GM13977 (cell line): ENCODE measurements around the gene PFAS.

Source experiments
- DNase-seq: peaks from one replicate; pipeline ENCODE4 v3.0.0; 2012; ENCODE audit warnings: low spot score
- CTCF ChIP-seq: IDR thresholded peaks from 2 replicates; pipeline ENCODE4 v1.5.1; 2012; ENCODE audit warnings: mild to moderate bottlenecking, control low read depth; ENCODE audit not compliant: insufficient read depth; ENCODE audit errors: extremely low read depth, missing control alignments
- in situ Hi-C: fragments of 300-500 bp; cut with MboI; formaldehyde crosslinking; loops from one replicate; pipeline ENCODE4 v1.12.0; 2022; ENCODE audit warnings: low sequenced_read_pairs, low pct_unique_long_range_greater_than_20kb, mixed read lengths, inconsistent platforms; ENCODE audit not compliant: unreplicated experiment

PFAS gene

DNA sequence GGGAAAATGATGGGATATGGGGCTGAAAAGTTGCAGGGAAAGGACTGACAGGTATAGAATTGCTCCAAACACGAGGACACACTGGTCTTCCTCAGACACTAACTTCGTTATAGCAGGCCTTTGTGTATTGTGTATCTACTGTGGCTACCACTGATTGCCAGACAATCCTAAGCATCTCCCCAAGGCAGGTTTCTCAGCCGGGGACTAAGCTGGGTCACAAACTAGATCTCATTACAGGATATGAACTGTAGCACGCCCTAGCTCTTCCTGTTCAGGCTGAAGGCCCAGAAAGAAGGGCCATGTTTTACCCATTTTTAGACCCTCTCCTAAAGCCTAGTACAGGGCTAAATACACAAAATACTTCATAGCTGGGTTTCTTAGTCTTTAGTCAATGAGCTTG is 34.3 kb downstream of the PFAS start:
- DNase-seq = no peak
- TF ChIP-seq CTCF = no peak
- in situ Hi-C loops = no loop called here

- no peak for TF ChIP-seq CTCF
- in situ Hi-C loops = no loop called here
- DNase-seq = no peak
Measured at GRCh38 chr17:8284126-8284525, 35.0 kb downstream of the PFAS start.

DNA sequence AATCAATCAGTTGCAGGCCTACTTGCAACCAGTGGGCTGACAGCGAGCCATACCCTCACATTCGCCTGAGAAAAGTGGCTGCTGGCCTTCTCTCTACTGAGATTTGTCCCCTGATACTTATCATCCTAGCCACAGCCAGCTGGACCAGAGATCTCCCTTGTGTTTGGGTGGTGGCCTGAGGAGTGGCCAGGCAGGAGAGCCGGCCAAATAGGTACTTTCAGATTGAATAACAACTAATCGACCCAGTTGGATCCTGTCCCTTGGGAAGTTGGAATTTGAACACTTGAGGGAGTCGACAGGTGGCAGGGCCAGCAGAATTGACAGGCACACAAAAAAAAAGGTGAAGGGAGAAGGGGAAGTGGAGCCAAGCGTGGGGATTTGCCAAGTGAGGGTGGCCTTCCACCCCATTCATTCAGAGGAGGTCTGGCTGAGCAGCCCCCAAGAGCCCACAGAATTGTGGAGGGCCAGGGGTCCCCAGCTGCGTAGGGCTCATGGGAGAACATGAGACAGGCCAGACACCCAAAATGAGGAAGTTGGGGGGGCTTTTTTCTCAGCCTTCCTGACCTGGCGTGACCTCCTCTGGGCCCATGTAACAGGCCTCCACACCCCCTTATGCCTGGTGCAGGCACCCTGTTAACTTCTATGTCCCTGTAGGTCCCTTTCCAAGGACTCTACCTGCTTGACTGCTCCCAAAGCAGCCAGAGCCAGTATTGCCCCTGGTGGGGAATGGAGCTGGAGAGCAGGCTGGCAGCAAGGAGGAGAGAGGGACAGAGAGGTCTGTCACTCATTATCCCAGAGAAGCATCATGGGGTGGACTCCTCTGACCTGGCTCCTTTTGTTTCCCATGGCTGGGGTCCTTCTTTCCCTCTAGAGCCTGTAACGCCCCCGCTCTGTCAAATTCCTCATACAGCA is 36.4 kb downstream of the PFAS start:
- no peak for TF ChIP-seq CTCF
- in situ Hi-C loops = no loop called here
- DNase-seq = no peak

DNA sequence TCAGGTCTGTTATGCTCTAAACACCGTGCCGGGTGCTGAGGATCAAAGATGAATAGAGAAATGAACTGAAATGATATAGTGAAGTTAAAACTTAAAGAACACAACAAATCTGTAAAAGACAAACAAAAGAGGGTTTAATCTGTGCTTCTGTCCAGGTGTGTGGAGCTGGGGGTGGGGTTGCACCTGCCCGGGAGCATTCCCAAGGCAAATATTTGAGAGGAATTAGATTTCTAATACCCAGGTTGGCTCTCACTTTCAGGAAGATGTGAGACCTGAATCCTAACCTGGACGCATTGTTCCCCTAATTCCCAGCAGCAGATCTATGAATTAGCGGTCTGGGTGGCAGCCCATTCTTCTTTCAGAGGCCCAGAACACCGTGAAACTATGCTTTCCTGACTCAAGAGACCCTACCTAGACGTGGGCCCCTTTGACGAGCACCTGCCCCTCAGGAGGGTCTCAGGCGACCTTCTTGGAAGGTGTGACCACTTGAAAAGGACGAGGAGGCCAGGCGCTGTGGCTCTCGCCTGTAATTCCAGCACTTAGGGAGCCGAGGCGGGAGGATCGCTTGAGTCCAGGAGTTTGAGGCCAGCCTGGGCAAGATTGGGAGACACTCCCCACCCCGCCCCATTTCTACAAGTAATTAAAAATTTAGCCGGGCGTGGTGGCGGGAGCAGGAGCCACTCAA is 38.7 kb downstream of the PFAS start:
- in situ Hi-C loops = no loop called here
- TF ChIP-seq CTCF = no peak
- DNase-seq = no peak

GRCh38 chr17:8288336-8289102 is 39.4 kb downstream of the PFAS start, which contains the start of gene RANGRF:
Gene RANGRF, plus strand, starts transcription at chr17:8288670. Its CDS starts 119 bp downstream, at chr17:8288789.
- TF ChIP-seq CTCF = no peak
- in situ Hi-C loops = no loop called here
- DNase-seq = peak; percentile 95

GRCh38 chr17:8289103-8289397 is 40.0 kb downstream of the PFAS start:
- TF ChIP-seq CTCF = no peak
- in situ Hi-C loops = no loop called here
- no peak for DNase-seq
